Pancreas (tissue), 10 donors: ENCODE measurements around the gene CACNA1C. TPM values are rescaled to one million over a fixed set of nuclear protein-coding genes. Genes with fewer than 3 reads are reported as not detected.
A peak's percentile ranks its signal among the peaks of the same experiment; 100 is the strongest.

Experiments used
- ATAC-seq, 4 donors: fragments of 200-7000 bp; cut with Tn5 transposase; one replicate each; pipeline versions ENCODE4 v1.8.0 to v1.9.1; 2020; ENCODE audit warnings: mild to moderate bottlenecking in 4 of 4, moderate library complexity in 4 of 4
- DNase-seq, 6 donors: peaks; one replicate each; pipeline ENCODE4 v3.0.0-alpha.2; 2020
- FAIRE-seq: peaks from 2 replicates; lab custom pipeline; 2012; peaks lifted over from hg19 to GRCh38; lab: Jason Lieb, UNC
- H3K27ac ChIP-seq, 4 donors: fragments of 200-600 bp; sonication (generic); 1 replicate in 3 of 4; 2 replicates in 1 of 4; pipeline versions ENCODE4 v1.5.0 to v1.8.0; 2020
- H3K27me3 ChIP-seq, 4 donors: fragments of 200-600 bp; one replicate each; pipeline ENCODE4 v1.8.0; 2021
- H3K36me3 ChIP-seq, 3 donors: fragments of 200-600 bp; sonication (generic) in 1 of 3; one replicate each; pipeline versions ENCODE4 v1.5.0 to v1.8.0; 2020 to 2021
- H3K4me1 ChIP-seq, 3 donors: fragments of 200-600 bp; one replicate each; pipeline ENCODE4 v1.8.0; 2021
- H3K4me3 ChIP-seq, 4 donors: fragments of 200-600 bp; sonication (generic) in 2 of 4; one replicate each; pipeline versions ENCODE4 v1.5.0 to v1.8.0; 2020 to 2021
- H3K9me3 ChIP-seq, 4 donors: fragments of 200-600 bp; one replicate each; pipeline ENCODE4 v1.8.0; 2021
- WGBS, 2 donors: extraction: QIAGEN DNeasy Blood & Tissue Kit; methylation state at CpG; one replicate each; pipeline ENCODE4 v1.1.7; 2013; 5-methylcytosine and 5-hydroxymethylcytosine counted together
- intact Hi-C, 3 donors: fragments of 100-400 bp; cut with DNase I; formaldehyde crosslinking; loops; one replicate each; pipeline versions ENCODE4 v1.11.1 to v1.14.2; 2022
- polyA plus RNA-seq, 2 donors: library from polyadenylated mRNA; stranded (reverse); fragments of 200-250 nt; gene quantifications; one replicate each; pipeline ENCODE4 v1.2.3, GENCODE V29; 2013
- total RNA-seq, 6 donors: library from RNA; stranded (reverse); fragmentation: NEBNext Ultra II Directional in 4 of 6; extraction: Animal tissue kit (Norgen Biotek cat#: 25700) in 4 of 6; gene quantifications; one replicate each; pipeline versions ENCODE4 v1.2.1 to v1.2.4, GENCODE V29; 2021 to 2023
- TF ChIP-seq, protein P1 (sequence below), 4 donors: fragments of 200-600 bp; sonication (generic) in 3 of 4; IDR thresholded peaks; one replicate each; pipeline versions ENCODE4 v1.5.0 to v1.8.0; 2021; ENCODE audit warnings: antibody characterized with exemption in 4 of 4
- donor health status: healthy with polysubstance abuse.
- donor health status: DM: no; HTN: no; CAD: no; lungs with moderate emphysema.
- donor health status: DM: no; HTN: no; CAD: no.
- donor health status: control.
- donor health status: control.
- donor health status: Bipolar disorder and iron deficiency.
- donor health status: DM: yes; HTN: yes; CAD: no.
- donor health status: DM: no; HTN: no; CAD: no.
- donor health status: DM: no; HTN: no; CAD: no.
- donor health status: DM: yes; HTN: yes; CAD: no.

The CACNA1C gene
- total and polyA plus RNA-seq, 8 donors, result 1.2 to 3.8 (median 2.3) TPM

DNA sequence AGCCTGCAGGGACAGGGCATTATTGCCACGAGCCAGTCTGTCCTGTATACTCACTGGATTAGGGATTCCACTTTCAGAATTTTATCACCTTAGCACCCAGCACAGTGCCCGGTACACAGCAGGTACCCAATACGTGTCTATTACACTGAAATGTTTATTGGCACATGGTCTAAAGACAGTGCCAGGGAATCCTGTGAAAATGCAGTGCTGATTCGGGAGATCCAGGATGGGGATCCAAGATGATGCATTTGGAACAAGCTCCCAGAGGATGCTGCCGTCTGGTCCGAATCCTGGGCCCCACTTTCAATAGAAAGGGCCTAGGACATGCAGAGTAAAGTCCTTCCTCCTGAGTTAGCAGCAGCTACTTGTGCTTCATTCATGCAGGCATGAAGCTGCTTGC is 230.7 kb downstream of the CACNA1C start:
- TF ChIP-seq, protein P1, sequence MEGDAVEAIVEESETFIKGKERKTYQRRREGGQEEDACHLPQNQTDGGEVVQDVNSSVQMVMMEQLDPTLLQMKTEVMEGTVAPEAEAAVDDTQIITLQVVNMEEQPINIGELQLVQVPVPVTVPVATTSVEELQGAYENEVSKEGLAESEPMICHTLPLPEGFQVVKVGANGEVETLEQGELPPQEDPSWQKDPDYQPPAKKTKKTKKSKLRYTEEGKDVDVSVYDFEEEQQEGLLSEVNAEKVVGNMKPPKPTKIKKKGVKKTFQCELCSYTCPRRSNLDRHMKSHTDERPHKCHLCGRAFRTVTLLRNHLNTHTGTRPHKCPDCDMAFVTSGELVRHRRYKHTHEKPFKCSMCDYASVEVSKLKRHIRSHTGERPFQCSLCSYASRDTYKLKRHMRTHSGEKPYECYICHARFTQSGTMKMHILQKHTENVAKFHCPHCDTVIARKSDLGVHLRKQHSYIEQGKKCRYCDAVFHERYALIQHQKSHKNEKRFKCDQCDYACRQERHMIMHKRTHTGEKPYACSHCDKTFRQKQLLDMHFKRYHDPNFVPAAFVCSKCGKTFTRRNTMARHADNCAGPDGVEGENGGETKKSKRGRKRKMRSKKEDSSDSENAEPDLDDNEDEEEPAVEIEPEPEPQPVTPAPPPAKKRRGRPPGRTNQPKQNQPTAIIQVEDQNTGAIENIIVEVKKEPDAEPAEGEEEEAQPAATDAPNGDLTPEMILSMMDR (IDR thresholded peaks at IDR 0.05), result no peak
- Histone ChIP-seq H3K27me3 (no peaks in the 10 kb centered on the region), H3K9me3 (no peaks in the 10 kb centered on the region), H3K4me3 (no peak overlapping the region), H3K27ac (no peak overlapping the region), H3K4me1 (no peaks in the 10 kb centered on the region), H3K36me3 (no peaks in the 10 kb centered on the region)
- DNase-seq (no peak), ATAC-seq (no peak), FAIRE-seq (no peak)
- WGBS, 2 donors, result 68 to 79% methylated on average over 6 of the region's 6 CpGs
- intact Hi-C loops, result no loop called here

DNA sequence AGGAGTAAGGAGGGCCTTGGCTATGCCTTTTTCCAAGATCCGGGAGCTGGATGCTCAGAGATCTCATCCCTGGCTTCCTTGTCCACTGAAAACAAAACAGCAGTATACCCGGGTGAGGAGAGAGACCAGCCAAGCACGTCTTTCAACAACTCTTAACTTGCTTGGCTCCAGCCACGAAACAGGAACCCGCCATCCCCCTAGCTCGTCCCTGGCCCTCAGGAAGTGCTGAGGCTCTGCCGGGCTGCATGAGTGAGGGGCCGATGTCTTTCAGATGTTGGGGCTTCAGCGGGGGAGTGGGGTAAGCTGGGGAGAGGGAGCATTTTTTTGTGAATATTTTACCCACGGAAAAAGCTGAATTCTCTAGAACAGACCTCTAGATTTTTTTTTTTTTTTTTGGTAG is 231.1 kb downstream of the CACNA1C start:
- H3K36me3 ChIP-seq, result no peaks in the 10 kb centered on the region
- no peaks in the 10 kb centered on the region for H3K4me1 ChIP-seq
- ATAC-seq, result peak in 2 of 4 donors; percentile 27 to 51
- TF ChIP-seq, protein P1 (IDR thresholded peaks at IDR 0.05), result no peak
- peak in 1 of 6 donors; percentile 13 for DNase-seq
- no peak overlapping the region for H3K4me3 ChIP-seq
- no peak overlapping the region for H3K27ac ChIP-seq
- H3K27me3 ChIP-seq, result no peaks in the 10 kb centered on the region
- FAIRE-seq, result no peak
- intact Hi-C loops, result no loop called here
- WGBS, 2 donors, result 54 to 67% methylated on average over 10 of the region's 10 CpGs
- H3K9me3 ChIP-seq, result no peaks in the 10 kb centered on the region

DNA sequence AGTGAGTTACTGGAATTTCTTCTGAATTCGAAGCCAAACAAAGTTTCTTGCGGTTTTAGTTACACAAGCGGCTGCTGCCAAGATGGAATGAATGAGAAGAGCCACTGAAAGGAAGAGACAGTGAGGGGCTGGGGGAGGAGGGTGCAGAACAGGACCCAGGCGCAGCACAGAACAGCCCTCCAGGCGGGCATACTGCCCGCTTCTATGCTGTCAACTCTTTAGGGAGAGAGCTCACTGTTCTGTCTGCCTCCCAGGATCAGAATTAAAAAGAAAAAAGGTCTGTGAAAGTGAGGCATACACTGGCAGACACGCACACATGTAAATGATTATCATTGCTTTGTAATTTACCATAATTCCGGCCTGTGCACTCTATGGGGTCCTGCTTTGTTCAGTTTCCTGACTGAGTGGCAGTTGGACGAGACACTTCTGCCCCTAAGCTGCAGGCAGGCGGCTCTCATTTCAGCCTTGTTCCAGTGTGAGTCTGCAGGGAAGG is 231.6 kb downstream of the CACNA1C start:
- no peaks in the 10 kb centered on the region for H3K27me3 ChIP-seq
- no peaks in the 10 kb centered on the region for H3K9me3 ChIP-seq
- FAIRE-seq (no peak), DNase-seq (peak in 1 of 6 donors; percentile 16), ATAC-seq (peak in 2 of 4 donors; percentile 12 to 30)
- TF ChIP-seq, protein P1 (IDR thresholded peaks at IDR 0.05), result no peak
- H3K4me1 ChIP-seq, result no peaks in the 10 kb centered on the region
- no peak overlapping the region for H3K4me3 ChIP-seq
- H3K27ac ChIP-seq, result no peak overlapping the region
- H3K36me3 ChIP-seq, result no peaks in the 10 kb centered on the region
- 68 to 79% methylated on average over 10 of the region's 10 CpGs for WGBS, 2 donors
- intact Hi-C loops, result no loop called here

DNA sequence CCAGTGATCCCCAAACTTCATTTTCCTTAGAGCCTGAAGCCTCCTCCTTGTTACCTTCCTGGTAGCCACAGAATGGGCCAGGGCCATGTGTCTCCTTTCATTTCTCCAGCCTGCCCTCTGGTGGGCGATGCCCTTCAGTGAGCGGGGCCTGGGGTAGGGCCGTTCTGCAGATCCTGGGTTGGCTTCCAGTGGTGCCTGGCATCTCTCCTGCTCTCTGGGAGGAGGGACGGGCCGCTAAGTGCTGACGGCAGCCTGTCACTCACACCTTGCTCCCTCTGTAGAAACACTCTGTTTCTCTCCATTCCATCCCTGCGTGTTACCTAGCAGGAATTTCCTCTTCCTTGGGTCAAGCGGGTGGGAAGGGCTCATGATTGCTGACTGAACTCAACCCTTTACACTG is 232.1 kb downstream of the CACNA1C start:
- WGBS, 2 donors, result 36 to 41% methylated on average over 8 of the region's 8 CpGs
- no peaks in the 10 kb centered on the region for H3K4me1 ChIP-seq

DNA sequence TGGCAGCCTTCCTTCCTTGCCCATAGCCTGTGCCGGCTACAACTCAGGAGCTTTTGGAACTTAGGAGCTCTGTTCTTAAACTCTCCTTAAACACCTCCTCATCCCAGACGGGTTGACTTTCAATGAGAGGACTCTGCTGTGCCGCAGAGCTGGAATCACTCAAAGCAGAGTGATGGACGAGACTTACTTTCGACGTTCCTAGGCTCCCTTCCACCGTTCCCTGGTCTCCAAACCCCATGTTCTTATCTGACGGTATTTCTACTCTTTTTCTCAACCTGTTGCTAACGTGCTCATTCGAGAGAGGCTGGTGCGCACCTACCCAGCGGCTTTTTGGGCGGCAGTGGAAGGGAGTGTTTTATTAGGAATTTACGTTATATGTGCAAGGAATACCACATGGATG is 232.7 kb downstream of the CACNA1C start:
- DNase-seq (no peak), FAIRE-seq (no peak), ATAC-seq (no peak)
- H3K9me3 ChIP-seq, result no peaks in the 10 kb centered on the region
- no peaks in the 10 kb centered on the region for H3K27me3 ChIP-seq
- no peaks in the 10 kb centered on the region for H3K4me1 ChIP-seq
- no peak overlapping the region for H3K27ac ChIP-seq
- H3K36me3 ChIP-seq, result no peaks in the 10 kb centered on the region
- no peak overlapping the region for H3K4me3 ChIP-seq
- WGBS, 2 donors, result 84 to 91% methylated on average over 14 of the region's 14 CpGs
- intact Hi-C loops, result loop anchor here in 1 of 3 donors (5.0 kb wide), 1 partner anchor 228 kb away; no protein-coding TSS in a partner anchor
- TF ChIP-seq, protein P1 (IDR thresholded peaks at IDR 0.05), result no peak

More for the DNA sequence above, 232.1 kb downstream of the CACNA1C start:
- FAIRE-seq (no peak), DNase-seq (peak in 4 of 6 donors; percentile 42 to 78 (median 48)), ATAC-seq (peak; percentile 66 to 86 (median 83))
- H3K27me3 ChIP-seq, result no peaks in the 10 kb centered on the region
- no peak overlapping the region for H3K27ac ChIP-seq
- H3K9me3 ChIP-seq, result no peaks in the 10 kb centered on the region
- H3K4me3 ChIP-seq, result no peak overlapping the region
- intact Hi-C loops, result loop anchor here in 1 of 3 donors (5.0 kb wide), 1 partner anchor 228 kb away; no protein-coding TSS in a partner anchor
- TF ChIP-seq, protein P1 (IDR thresholded peaks at IDR 0.05), result peak in 2 of 4 donors; percentile 32
- H3K36me3 ChIP-seq, result no peaks in the 10 kb centered on the region
